IPS-20b (cell line): Measurements from ENCODE around the gene ITPK1.

Source experiments
- H3K27ac ChIP-seq: one replicate; pipeline ENCODE4 v1.5.1; 2013; ENCODE audit warnings: low read length
- H3K27me3 ChIP-seq: 2 replicates; pipeline ENCODE4 v1.6.1; 2013; ENCODE audit warnings: mild to moderate bottlenecking, low read length, inconsistent platforms; ENCODE audit not compliant: insufficient read depth
- H3K36me3 ChIP-seq: 2 replicates; pipeline ENCODE4 v1.6.1; 2013; ENCODE audit warnings: low read depth, mild to moderate bottlenecking, inconsistent platforms, low read length, moderate library complexity; ENCODE audit not compliant: insufficient read depth
- H3K4me1 ChIP-seq: 2 replicates; pipeline ENCODE4 v1.6.1; 2013; ENCODE audit warnings: mild to moderate bottlenecking, control low read depth, inconsistent platforms, low read length, moderate library complexity; ENCODE audit not compliant: insufficient read depth
- H3K4me3 ChIP-seq: 2 replicates; pipeline ENCODE4 v1.5.1; 2013; ENCODE audit warnings: mild to moderate bottlenecking, low read length, inconsistent platforms
- H3K9ac ChIP-seq: 2 replicates; pipeline ENCODE4 v1.6.1; 2013; ENCODE audit warnings: low read depth, mild to moderate bottlenecking, inconsistent platforms, low read length, moderate library complexity
- H3K9me3 ChIP-seq: 2 replicates; pipeline ENCODE4 v1.6.1; 2013; ENCODE audit warnings: mild to moderate bottlenecking, low read depth, low read length, inconsistent platforms; ENCODE audit not compliant: insufficient read depth

Gene ITPK1

DNA sequence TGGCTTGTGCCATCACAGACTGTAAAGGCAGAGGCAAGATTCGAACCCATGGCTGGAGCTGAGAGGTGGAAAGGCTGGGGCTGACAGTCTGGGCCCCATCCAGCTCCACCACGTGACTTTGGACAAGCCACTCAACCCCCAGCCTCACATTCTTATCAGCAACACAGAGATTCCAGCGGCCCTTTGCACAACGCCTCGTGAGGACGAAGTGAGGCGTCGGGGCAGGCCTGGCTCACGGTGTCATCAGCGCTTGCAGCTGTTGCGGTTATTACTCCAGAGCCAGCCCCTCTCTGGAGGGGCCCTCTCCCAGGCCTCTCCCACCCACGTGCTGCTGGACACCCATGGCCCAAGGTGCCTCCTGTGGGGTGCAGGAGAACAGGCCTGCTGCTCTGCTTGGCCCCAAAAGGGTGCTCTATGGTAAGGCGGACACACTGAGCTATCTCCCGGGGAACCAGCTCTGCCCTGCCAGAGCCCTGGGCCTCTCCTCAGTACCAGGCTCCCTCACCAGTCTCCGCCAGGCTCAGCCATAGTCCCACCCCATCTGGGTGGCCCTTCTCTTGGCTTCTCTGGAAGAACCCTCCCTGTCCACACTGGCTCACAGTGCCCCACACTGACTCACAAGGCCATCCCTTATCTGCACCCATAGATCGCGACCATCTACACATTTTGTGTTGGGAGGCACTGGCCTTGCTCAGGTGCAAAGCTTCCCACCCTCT is 171.7 kb downstream of the ITPK1 start:
- Histone ChIP-seq H3K36me3 (peaks cover 29% of the 10 kb centered on the region; the same call in 1 of the 2 replicates), H3K27ac (no peak overlapping the region), H3K9me3 (no peaks in the 10 kb centered on the region), H3K4me1 (no peaks in the 10 kb centered on the region), H3K9ac (no peak overlapping the region), H3K27me3 (no peaks in the 10 kb centered on the region), H3K4me3 (no peak overlapping the region)

DNA sequence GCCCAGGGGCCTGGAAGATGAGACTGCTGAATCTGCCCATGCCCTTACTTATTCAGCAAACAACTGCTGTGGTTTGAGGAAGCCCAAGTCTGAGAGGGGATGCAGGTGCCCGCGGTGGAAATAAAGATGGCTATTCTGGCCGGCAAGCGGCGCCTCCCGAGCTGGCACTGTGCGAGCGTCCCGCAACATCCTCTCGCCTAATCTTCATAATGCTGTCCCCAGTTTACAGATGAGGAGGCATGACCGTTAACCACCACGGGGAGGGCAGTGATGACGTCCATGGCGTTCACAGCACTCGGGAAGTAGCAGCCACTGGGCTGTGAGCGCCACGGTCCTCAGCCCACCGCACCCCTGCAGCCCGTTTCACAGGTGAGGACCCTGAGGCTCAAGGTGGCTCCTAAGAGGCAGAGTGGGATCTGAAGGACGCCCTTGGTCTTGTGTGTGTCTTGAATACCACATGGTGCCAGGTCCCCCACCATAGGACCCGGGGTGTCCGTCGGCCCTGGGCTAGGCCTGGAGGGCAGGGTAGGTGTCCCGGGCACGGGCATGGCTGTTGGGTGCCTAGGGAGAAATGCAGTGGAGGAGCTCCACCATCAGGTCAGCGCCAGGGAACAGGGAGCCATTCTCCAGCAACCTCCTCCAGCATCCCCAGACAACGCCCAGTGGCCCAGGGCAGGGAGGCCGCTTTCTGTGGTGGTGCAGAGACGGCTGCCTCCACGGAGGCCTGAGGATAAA is 172.6 kb downstream of the ITPK1 start:
- Histone ChIP-seq H3K9ac (no peak overlapping the region), H3K36me3 (peaks cover 25% of the 10 kb centered on the region; the same call in 1 of the 2 replicates), H3K27me3 (no peaks in the 10 kb centered on the region), H3K4me1 (no peaks in the 10 kb centered on the region), H3K27ac (no peak overlapping the region), H3K4me3 (no peak overlapping the region), H3K9me3 (no peaks in the 10 kb centered on the region)

DNA sequence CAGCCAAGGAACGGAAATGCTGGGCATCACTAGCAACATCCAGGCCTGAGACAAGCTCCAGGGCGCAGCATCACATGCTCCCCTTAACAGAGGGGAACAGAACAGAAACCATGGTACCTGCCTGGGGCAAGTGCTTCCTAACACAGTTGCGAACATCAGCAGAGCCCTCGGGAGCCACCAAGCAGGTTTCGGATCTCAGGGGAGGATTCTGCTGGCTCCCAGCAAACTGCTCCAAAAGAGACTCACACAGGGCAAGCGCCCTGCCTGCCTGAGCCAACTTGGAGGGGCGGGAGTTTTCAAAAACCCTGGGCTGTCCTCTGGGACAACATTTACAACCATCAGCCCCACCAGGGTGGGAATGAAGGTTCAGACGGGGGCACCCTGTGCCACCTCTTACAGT is 173.1 kb downstream of the ITPK1 start:
- H3K4me1 ChIP-seq = no peaks in the 10 kb centered on the region
- H3K27ac ChIP-seq = no peak overlapping the region
- no peak overlapping the region for H3K9ac ChIP-seq
- H3K36me3 ChIP-seq = peaks cover 22% of the 10 kb centered on the region; the same call in 1 of the 2 replicates
- no peaks in the 10 kb centered on the region for H3K27me3 ChIP-seq
- H3K4me3 ChIP-seq = no peak overlapping the region
- no peaks in the 10 kb centered on the region for H3K9me3 ChIP-seq

DNA sequence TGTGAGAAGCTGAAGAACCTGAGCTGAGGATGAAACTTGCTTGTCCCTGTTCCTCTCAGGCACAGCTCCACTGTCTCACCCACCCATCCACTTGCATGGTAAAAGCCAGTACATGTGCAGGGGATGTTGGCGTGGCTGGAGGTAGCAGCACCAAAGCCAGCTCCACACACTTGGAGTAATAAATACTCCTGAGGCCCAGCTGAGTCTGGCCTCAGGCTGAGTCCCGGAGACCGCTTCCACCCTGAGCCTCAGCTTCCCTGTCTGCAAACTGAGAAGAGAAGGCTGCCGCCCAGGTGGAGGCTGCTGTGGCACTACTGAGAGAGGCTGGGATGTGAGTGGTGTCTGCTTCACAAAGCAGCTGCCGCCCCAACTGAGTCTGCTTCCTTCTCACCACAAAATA is 173.6 kb downstream of the ITPK1 start:
- no peaks in the 10 kb centered on the region for H3K4me1 ChIP-seq
- H3K9me3 ChIP-seq = no peaks in the 10 kb centered on the region
- H3K27ac ChIP-seq = no peak overlapping the region
- peaks cover 22% of the 10 kb centered on the region; the same call in 1 of the 2 replicates for H3K36me3 ChIP-seq
- H3K27me3 ChIP-seq = no peaks in the 10 kb centered on the region
- no peak overlapping the region; the same call in 1 of the 2 replicates for H3K9ac ChIP-seq
- no peak overlapping the region for H3K4me3 ChIP-seq

DNA sequence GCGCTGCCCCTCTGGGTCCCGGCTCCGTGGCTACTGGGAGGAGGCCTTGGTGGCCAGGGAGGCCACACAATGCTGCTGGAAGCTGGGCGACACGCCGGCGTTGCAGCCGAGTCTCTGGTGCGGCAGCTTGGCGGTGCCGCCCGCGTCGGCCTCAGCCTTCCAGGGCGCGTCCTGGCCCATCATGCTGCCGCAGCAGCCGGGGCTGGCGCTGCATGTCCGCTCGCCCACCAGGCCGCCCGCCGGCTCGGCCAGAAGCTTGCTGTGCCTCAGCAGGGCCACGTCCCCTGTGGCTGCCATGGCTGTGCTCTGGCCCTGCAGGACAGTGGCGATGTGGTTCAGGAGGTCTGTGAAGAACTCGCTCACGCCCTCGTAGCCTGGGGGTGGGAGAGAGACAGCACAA is 174.2 kb downstream of the ITPK1 start:
- no peak overlapping the region for H3K27ac ChIP-seq
- no peaks in the 10 kb centered on the region for H3K4me1 ChIP-seq
- no peak overlapping the region for H3K4me3 ChIP-seq
- peaks cover 26% of the 10 kb centered on the region; the same call in 1 of the 2 replicates for H3K36me3 ChIP-seq
- H3K27me3 ChIP-seq = no peaks in the 10 kb centered on the region
- no peak overlapping the region for H3K9ac ChIP-seq
- H3K9me3 ChIP-seq = no peaks in the 10 kb centered on the region

DNA sequence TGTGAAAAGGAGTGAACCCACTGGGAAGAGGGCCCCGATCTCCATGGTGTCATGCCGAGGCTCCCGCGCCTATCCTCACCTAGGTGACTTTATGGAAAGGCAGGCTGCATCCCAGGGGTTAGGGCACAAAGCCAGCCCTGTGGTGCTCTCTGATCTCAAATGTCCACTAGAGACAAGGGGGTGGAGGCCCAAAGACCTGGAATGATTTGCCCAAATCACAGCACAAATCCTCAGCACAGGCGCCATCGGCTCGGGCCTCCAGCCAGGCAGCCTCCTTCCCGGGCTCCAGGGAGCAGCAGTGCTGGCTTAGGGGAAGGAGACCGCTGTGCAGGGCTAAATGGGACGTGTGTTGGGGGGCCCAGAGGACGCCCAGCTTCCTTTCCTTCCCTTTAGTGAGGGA is 175.2 kb downstream of the ITPK1 start:
- H3K36me3 ChIP-seq = peaks cover 18% of the 10 kb centered on the region; the same call in 1 of the 2 replicates

DNA sequence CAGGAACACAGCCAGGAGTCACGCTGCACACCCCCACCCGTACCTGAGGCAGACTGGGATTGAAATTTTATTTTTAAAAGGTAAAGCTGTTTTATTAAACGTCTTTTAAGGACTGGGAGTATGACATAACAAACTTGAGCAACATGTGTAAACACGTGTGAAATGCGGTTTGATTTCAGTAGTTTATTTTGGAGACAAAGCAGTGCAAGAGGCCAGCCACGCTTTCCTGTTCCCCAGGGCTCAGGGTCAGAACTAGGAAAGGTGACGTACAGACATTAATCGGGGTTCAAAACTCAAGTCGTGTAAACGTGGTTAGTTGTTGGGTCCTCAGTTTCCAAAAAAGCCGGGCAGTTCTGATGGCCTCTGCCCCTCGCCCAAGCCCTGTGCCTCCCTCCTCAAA is 176.0 kb downstream of the ITPK1 start:
- Histone ChIP-seq H3K27ac (no peak overlapping the region), H3K27me3 (no peaks in the 10 kb centered on the region), H3K4me3 (no peak overlapping the region), H3K9ac (no peak overlapping the region), H3K36me3 (peaks cover 13% of the 10 kb centered on the region; the same call in 1 of the 2 replicates), H3K4me1 (no peaks in the 10 kb centered on the region), H3K9me3 (no peaks in the 10 kb centered on the region)

More for the DNA sequence above, 175.2 kb downstream of the ITPK1 start:
- Histone ChIP-seq H3K4me1 (no peaks in the 10 kb centered on the region), H3K27me3 (no peaks in the 10 kb centered on the region), H3K27ac (no peak overlapping the region), H3K4me3 (no peak overlapping the region), H3K9ac (no peak overlapping the region), H3K9me3 (no peaks in the 10 kb centered on the region)

DNA sequence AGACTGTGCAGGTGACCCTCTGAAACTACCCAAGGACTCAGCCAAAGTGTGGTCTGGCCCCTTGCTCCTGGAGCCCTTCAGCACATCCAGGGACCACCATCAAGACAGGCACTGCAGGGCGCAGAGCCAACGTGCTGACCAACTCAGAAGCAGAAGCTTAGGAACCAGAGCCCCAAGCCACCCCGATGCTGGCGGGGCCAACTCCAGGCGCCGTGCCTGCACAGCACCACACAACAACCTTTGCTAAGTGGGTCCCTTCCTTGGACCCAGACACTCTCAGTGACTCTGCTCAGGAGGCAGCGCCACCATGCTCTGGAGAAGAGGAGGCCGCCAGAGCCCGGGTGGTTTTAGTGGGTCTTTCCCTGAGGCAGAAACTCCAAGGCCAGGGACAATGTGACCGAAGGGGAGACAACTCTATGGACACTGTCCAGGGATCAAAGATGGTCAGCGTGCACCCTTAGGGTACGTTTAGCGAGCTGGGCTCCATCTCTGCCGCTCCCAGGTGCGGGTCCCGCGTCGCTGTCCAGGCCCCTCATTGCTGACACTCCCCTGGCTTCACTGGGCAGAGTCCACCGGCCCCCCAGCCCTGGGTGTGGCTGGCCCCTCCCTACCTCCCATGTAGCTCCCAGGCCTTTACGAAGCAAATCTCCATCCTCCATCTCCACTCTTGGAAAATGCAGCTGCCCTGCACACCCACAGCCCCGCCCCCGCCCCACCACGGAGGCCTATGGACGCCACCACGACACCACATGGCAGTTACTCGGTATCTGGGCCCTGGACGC is 176.6 kb downstream of the ITPK1 start:
- no peak overlapping the region for H3K9ac ChIP-seq

DNA sequence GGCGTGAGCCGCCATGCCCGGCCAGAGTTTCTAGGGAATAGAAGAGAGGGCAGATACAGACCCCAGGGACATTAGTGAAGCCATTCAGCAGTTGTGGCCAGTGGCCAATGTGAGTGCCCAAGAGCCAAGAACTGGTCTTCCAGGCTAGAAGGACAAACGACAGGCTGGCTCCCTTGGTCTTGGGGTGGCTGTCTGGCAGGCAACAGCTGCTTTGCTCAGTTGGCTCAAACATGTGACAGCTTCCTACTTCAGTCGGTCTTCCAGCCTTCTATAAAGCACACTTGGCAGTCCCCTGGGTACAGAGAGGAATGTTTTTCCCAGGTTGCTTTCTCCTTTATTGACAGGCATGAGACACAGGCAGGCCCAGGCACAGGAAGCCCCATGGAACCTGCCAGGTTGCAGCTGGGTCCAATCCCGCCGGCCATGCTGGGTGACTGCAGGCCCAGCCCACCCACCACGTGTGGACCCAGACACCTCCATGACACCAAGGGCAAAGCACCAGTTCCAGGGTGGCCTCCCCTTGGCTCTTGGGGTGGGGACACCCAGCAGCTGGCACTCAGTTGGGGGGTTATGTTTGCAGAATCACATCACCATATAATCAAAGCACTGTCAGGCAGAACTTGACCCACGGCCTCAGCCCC is 177.4 kb downstream of the ITPK1 start:
- Histone ChIP-seq H3K4me1 (no peaks in the 10 kb centered on the region), H3K9ac (no peak overlapping the region), H3K9me3 (no peaks in the 10 kb centered on the region), H3K27me3 (no peaks in the 10 kb centered on the region), H3K4me3 (no peak overlapping the region), H3K27ac (no peak overlapping the region), H3K36me3 (peaks cover 13% of the 10 kb centered on the region; the same call in 1 of the 2 replicates)

More for the DNA sequence above, 176.6 kb downstream of the ITPK1 start:
- H3K27ac ChIP-seq = no peak overlapping the region
- H3K4me3 ChIP-seq = no peak overlapping the region
- no peaks in the 10 kb centered on the region for H3K4me1 ChIP-seq
- H3K9me3 ChIP-seq = no peaks in the 10 kb centered on the region
- peaks cover 13% of the 10 kb centered on the region; the same call in 1 of the 2 replicates for H3K36me3 ChIP-seq
- no peaks in the 10 kb centered on the region for H3K27me3 ChIP-seq

DNA sequence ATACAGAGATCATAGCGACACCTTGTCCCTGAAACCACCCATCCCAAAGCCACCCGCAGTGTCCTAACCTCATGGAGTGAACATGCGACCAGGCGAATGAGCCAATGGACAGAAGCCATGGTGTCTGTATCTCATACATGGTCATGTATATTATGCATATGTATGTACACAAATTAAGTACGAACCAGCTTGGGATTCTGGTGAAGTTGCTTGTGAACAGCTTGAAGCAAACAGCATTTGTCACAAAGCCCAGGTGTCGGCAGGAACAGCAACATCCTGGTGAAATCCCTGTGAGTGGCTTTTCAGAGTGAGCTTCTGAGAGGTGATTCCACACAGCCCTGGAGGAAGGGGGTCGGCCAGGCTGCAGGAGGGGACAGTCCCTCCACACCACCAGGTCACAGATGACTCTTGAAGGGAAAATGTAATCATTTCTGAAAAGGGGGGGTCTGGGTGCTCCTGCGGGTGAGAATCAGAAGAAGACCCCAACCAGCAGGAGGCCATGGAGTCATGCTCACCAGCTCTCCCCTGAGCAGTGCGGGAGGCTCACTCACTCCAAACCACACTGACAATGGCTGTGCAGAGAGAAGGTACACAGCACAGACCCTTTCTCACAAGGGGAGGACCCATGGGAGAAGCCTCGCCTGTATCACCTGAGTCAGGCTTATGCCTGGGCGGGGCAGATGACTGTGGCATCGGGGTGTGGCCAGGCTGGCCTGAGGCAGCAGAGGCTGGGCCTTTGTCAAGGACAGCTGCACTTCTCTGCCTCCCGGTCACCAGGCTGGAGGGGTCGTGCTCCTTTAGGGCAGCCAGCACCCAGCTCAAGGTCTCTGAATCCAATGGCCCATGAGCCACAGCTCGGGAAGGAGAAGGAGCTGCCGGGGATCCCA is 178.4 kb downstream of the ITPK1 start:
- H3K36me3 ChIP-seq = peaks cover 13% of the 10 kb centered on the region; the same call in 1 of the 2 replicates

More for the DNA sequence above, 178.4 kb downstream of the ITPK1 start:
- Histone ChIP-seq H3K9me3 (no peaks in the 10 kb centered on the region), H3K4me3 (no peak overlapping the region), H3K27me3 (no peaks in the 10 kb centered on the region), H3K4me1 (no peaks in the 10 kb centered on the region), H3K9ac (no peak overlapping the region), H3K27ac (no peak overlapping the region)
